ENCODE data around the gene PLD2. TPM values are rescaled to one million over a fixed set of nuclear protein-coding genes. Genes with fewer than 3 reads are reported as not detected.

PLD2 gene
- total RNA-seq, 4 donors from 2014 or later: 10.2 to 21.3 (median 15.7) TPM

GRCh38 chr17:4842376-4842775, 35.4 kb downstream of the PLD2 start:
- no peaks in the 10 kb centered on the region for H3K36me3 ChIP-seq
- no peaks in the 10 kb centered on the region for H3K27me3 ChIP-seq
- ATAC-seq: no peak
- no peak overlapping the region for H3K4me3 ChIP-seq
- 93 to 100% methylated on average over 1 to 3 of the region's 3 CpGs for WGBS, 2 donors (ENCODE audit: low coverage in 1 of 2)
- H3K4me1 ChIP-seq: peaks cover 0 to 44% (median 0%) of the 10 kb centered on the region in 3 donors
- TF ChIP-seq EP300 (IDR thresholded peaks at IDR 0.05): no peak
- TF ChIP-seq POLR2AphosphoS5 (IDR thresholded peaks at IDR 0.05): no peak
- no peak for TF ChIP-seq POLR2A (IDR thresholded peaks at IDR 0.05)
- no peak for TF ChIP-seq CTCF (IDR thresholded peaks at IDR 0.05)
- no peaks in the 10 kb centered on the region for H3K9me3 ChIP-seq
- no peak overlapping the region for H3K27ac ChIP-seq

GRCh38 chr17:4843321-4844000, 36.5 kb downstream of the PLD2 start:
- H3K4me3 ChIP-seq: no peak overlapping the region
- H3K9me3 ChIP-seq: no peaks in the 10 kb centered on the region
- no peak for ATAC-seq
- H3K4me1 ChIP-seq: peaks cover 0 to 33% (median 0%) of the 10 kb centered on the region in 3 donors
- H3K36me3 ChIP-seq: no peaks in the 10 kb centered on the region
- no peaks in the 10 kb centered on the region for H3K27me3 ChIP-seq
- H3K27ac ChIP-seq: no peak overlapping the region
- 81 to 88% methylated on average over 3 to 8 of the region's 9 CpGs for WGBS, 2 donors (ENCODE audit: low coverage in 1 of 2)
- TF ChIP-seq POLR2AphosphoS5 (IDR thresholded peaks at IDR 0.05): no peak
- no peak for TF ChIP-seq POLR2A (IDR thresholded peaks at IDR 0.05)
- TF ChIP-seq CTCF (IDR thresholded peaks at IDR 0.05): no peak
- TF ChIP-seq EP300 (IDR thresholded peaks at IDR 0.05): no peak

- peaks cover 0 to 32% (median 4%) of the 10 kb centered on the region in 3 donors for H3K4me1 ChIP-seq
- WGBS, 2 donors (ENCODE audit: low coverage in 1 of 2): 80 to 94% methylated on average over 1 to 5 of the region's 5 CpGs
- H3K9me3 ChIP-seq: no peaks in the 10 kb centered on the region
- TF ChIP-seq POLR2AphosphoS5 (IDR thresholded peaks at IDR 0.05) (no peak), CTCF (IDR thresholded peaks at IDR 0.05) (no peak), EP300 (IDR thresholded peaks at IDR 0.05) (no peak), POLR2A (IDR thresholded peaks at IDR 0.05) (no peak)
- no peaks in the 10 kb centered on the region for H3K27me3 ChIP-seq
- no peak overlapping the region for H3K4me3 ChIP-seq
- no peak for ATAC-seq
- H3K36me3 ChIP-seq: no peaks in the 10 kb centered on the region
- H3K27ac ChIP-seq: no peak overlapping the region
Observed at GRCh38 chr17:4845118-4845517, 38.2 kb downstream of the PLD2 start.

GRCh38 chr17:4846635-4847390, 39.9 kb downstream of the PLD2 start:
- Histone ChIP-seq H3K4me1 (peaks cover 0 to 25% (median 4%) of the 10 kb centered on the region in 3 donors), H3K9me3 (no peaks in the 10 kb centered on the region), H3K27ac (no peak overlapping the region), H3K36me3 (no peaks in the 10 kb centered on the region), H3K27me3 (no peaks in the 10 kb centered on the region), H3K4me3 (no peak overlapping the region)
- no peak for ATAC-seq
- WGBS, 2 donors (ENCODE audit: low coverage in 1 of 2): 83 to 95% methylated on average over 6 to 8 of the region's 13 CpGs
- TF ChIP-seq CTCF (IDR thresholded peaks at IDR 0.05): no peak
- no peak for TF ChIP-seq EP300 (IDR thresholded peaks at IDR 0.05)
- no peak for TF ChIP-seq POLR2AphosphoS5 (IDR thresholded peaks at IDR 0.05)
- TF ChIP-seq POLR2A (IDR thresholded peaks at IDR 0.05): no peak

Measured in gastroesophageal sphincter (tissue), 4 donors.